MM.1S (cell line): Measurements from ENCODE around the gene PPP2R3B.

ENCODE experiments used
- DNase-seq: peaks from one replicate; pipeline ENCODE4 v3.0.0-alpha.2; 2015
- H2AFZ ChIP-seq: fragments of 300-600 bp; sonication (generic); 2 replicates; pipeline ENCODE4 v1.6.0; 2016; ENCODE audit warnings: antibody characterized with exemption, low read length
- H3F3A ChIP-seq: fragments of 300-600 bp; sonication (generic); 2 replicates; pipeline ENCODE4 v1.6.1; 2016; ENCODE audit warnings: mild to moderate bottlenecking, antibody characterized with exemption, low read length, moderate library complexity, mixed read lengths; ENCODE audit not compliant: insufficient read depth
- H3K27ac ChIP-seq: fragments of 300-600 bp; sonication (generic); 2 replicates; pipeline ENCODE4 v1.5.1; 2016; ENCODE audit warnings: mild to moderate bottlenecking, low read length
- H3K27me3 ChIP-seq: fragments of 300-600 bp; sonication (generic); replicated peaks from 2 replicates; pipeline ENCODE4 v1.6.0; 2016; ENCODE audit warnings: low read length; ENCODE audit not compliant: insufficient read depth
- H3K36me3 ChIP-seq: fragments of 300-600 bp; sonication (generic); replicated peaks from 2 replicates; pipeline ENCODE4 v1.6.1; 2016; ENCODE audit warnings: mild to moderate bottlenecking, low read length, mixed read lengths; ENCODE audit not compliant: insufficient read depth
- H3K4me1 ChIP-seq: fragments of 300-600 bp; sonication (generic); 2 replicates; pipeline ENCODE4 v1.6.1; 2016; ENCODE audit warnings: low read length, mixed read lengths
- H3K4me2 ChIP-seq: fragments of 300-600 bp; sonication (generic); 2 replicates; pipeline ENCODE4 v1.6.0; 2016; ENCODE audit warnings: low read depth, low read length
- H3K4me3 ChIP-seq: fragments of 300-600 bp; sonication (generic); 2 replicates; pipeline ENCODE4 v1.5.1; 2016; ENCODE audit warnings: low read length, mixed read lengths
- H3K79me2 ChIP-seq: fragments of 300-600 bp; sonication (generic); 2 replicates; pipeline ENCODE4 v1.6.1; 2016; ENCODE audit warnings: mixed run types, low read length, mixed read lengths
- H3K9ac ChIP-seq: fragments of 300-600 bp; sonication (generic); 2 replicates; pipeline ENCODE4 v1.6.1; 2016; ENCODE audit warnings: low read length, mixed read lengths
- H3K9me2 ChIP-seq: fragments of 300-600 bp; sonication (generic); replicated peaks from 2 replicates; pipeline ENCODE4 v1.6.1; 2016; ENCODE audit warnings: mild to moderate bottlenecking, low read length, mixed read lengths; ENCODE audit not compliant: insufficient read depth
- H3K9me3 ChIP-seq: fragments of 300-600 bp; sonication (generic); replicated peaks from 2 replicates; pipeline ENCODE4 v1.6.1; 2016; ENCODE audit warnings: mild to moderate bottlenecking, low read length, mixed read lengths; ENCODE audit not compliant: insufficient read depth
- H4K20me1 ChIP-seq: fragments of 300-600 bp; sonication (generic); 2 replicates; pipeline ENCODE4 v1.6.1; 2016; ENCODE audit warnings: mild to moderate bottlenecking, low read length, moderate library complexity, mixed read lengths; ENCODE audit not compliant: insufficient read depth
- CTCF ChIP-seq: fragments of 300-600 bp; sonication (generic); IDR thresholded peaks from 2 replicates; pipeline ENCODE4 v1.5.1; 2016; ENCODE audit warnings: antibody characterized with exemption, low read length, mixed read lengths
- EZH2 ChIP-seq: fragments of 300-600 bp; sonication (generic); optimal IDR thresholded peaks from 2 replicates; pipeline ENCODE3; 2017; ENCODE audit warnings: low read depth, mild to moderate bottlenecking, antibody characterized with exemption, low read length, mixed read lengths
- EZH2phosphoT487 ChIP-seq: fragments of 300-600 bp; sonication (generic); IDR thresholded peaks from 2 replicates; pipeline ENCODE4 v1.6.1; 2018; ENCODE audit warnings: antibody characterized with exemption, low read length

PPP2R3B gene

GRCh38 chrX:361231-362145 lies 25.2 kb downstream of the PPP2R3B start:
- Histone ChIP-seq H3F3A (no peaks in the 10 kb centered on the region), H3K9me3 (no peaks in the 10 kb centered on the region), H3K27me3 (no peaks in the 10 kb centered on the region), H3K36me3 (no peaks in the 10 kb centered on the region), H4K20me1 (no peaks in the 10 kb centered on the region), H2AFZ (no peak overlapping the region), H3K27ac (no peak overlapping the region), H3K9ac (no peak overlapping the region), H3K4me1 (no peaks in the 10 kb centered on the region), H3K9me2 (no peaks in the 10 kb centered on the region), H3K4me2 (no peak overlapping the region), H3K79me2 (no peaks in the 10 kb centered on the region), H3K4me3 (no peak overlapping the region)
- DNase-seq = no peak
- no peak for TF ChIP-seq CTCF

GRCh38 chrX:360496-361150 lies 26.1 kb downstream of the PPP2R3B start:
- Histone ChIP-seq H2AFZ (no peak overlapping the region), H3K27me3 (no peaks in the 10 kb centered on the region), H3K79me2 (no peaks in the 10 kb centered on the region), H3K4me3 (no peak overlapping the region), H3K4me1 (no peaks in the 10 kb centered on the region), H4K20me1 (no peaks in the 10 kb centered on the region), H3F3A (no peaks in the 10 kb centered on the region), H3K36me3 (no peaks in the 10 kb centered on the region), H3K4me2 (no peak overlapping the region), H3K9ac (no peak overlapping the region), H3K9me2 (no peaks in the 10 kb centered on the region), H3K27ac (no peak overlapping the region), H3K9me3 (no peaks in the 10 kb centered on the region)
- TF ChIP-seq CTCF (no peak), EZH2 (no peak), EZH2phosphoT487 (no peak)
- no peak for DNase-seq

GRCh38 chrX:358651-359143 lies 28.0 kb downstream of the PPP2R3B start:
- no peak overlapping the region for H3K4me2 ChIP-seq
- H3K4me1 ChIP-seq = no peaks in the 10 kb centered on the region
- H3K27me3 ChIP-seq = no peaks in the 10 kb centered on the region
- TF ChIP-seq CTCF (no peak), EZH2 (no peak), EZH2phosphoT487 (no peak)
- H3F3A ChIP-seq = no peaks in the 10 kb centered on the region
- no peaks in the 10 kb centered on the region for H3K9me2 ChIP-seq
- DNase-seq = no peak
- no peaks in the 10 kb centered on the region for H3K9me3 ChIP-seq
- H3K36me3 ChIP-seq = no peaks in the 10 kb centered on the region
- no peak overlapping the region for H2AFZ ChIP-seq
- H3K27ac ChIP-seq = no peak overlapping the region
- no peak overlapping the region for H3K9ac ChIP-seq
- H3K4me3 ChIP-seq = no peak overlapping the region
- H4K20me1 ChIP-seq = no peaks in the 10 kb centered on the region
- no peaks in the 10 kb centered on the region for H3K79me2 ChIP-seq
